Sigmoid colon (tissue), 7 donors: ENCODE results near the gene SH3RF3. TPM values are rescaled to one million over a fixed set of nuclear protein-coding genes. Genes with fewer than 3 reads are reported as not detected.
A peak's percentile ranks its signal among the peaks of the same experiment; 100 is the strongest.

ENCODE experiments used
- DNase-seq: peaks from one replicate; pipeline ENCODE4 v3.0.0-alpha.2; 2019
- H3K27ac ChIP-seq, 4 donors: fragments of 200-600 bp; sonication (generic); one replicate each; pipeline ENCODE4 v1.5.1; 2016 to 2019; ENCODE audit warnings: mild to moderate bottlenecking in 1 of 4
- H3K27me3 ChIP-seq, 3 donors: fragments of 200-600 bp; sonication (generic); one replicate each; pipeline ENCODE4 v1.5.1; 2019; ENCODE audit warnings: mild to moderate bottlenecking in 1 of 3
- H3K36me3 ChIP-seq, 4 donors: fragments of 200-600 bp; sonication (generic); one replicate each; pipeline ENCODE4 v1.5.1; 2016 to 2019
- H3K4me1 ChIP-seq, 4 donors: fragments of 200-600 bp; sonication (generic); one replicate each; pipeline ENCODE4 v1.5.1; 2017 to 2019
- H3K4me3 ChIP-seq, 4 donors: fragments of 200-600 bp; sonication (generic); one replicate each; pipeline ENCODE4 v1.5.1; 2017 to 2019; ENCODE audit warnings: mild to moderate bottlenecking in 2 of 4, moderate library complexity in 1 of 4
- H3K9me3 ChIP-seq, 4 donors: fragments of 200-600 bp in 3 of 4; sonication (generic) in 3 of 4; one replicate each; pipeline versions ENCODE4 v1.5.1 to v1.6.1; 2013 to 2019
- EP300 ChIP-seq, 4 donors: sonication (generic); formaldehyde crosslinking; IDR thresholded peaks; one replicate each; pipeline ENCODE4 v1.6.1; 2017; ENCODE audit warnings: antibody characterized with exemption in 4 of 4
- POLR2A ChIP-seq, 2 donors: fragments of 450-650 bp; IDR thresholded peaks; one replicate each; pipeline ENCODE4 v1.6.1; 2016; ENCODE audit warnings: antibody characterized with exemption in 2 of 2, mild to moderate bottlenecking in 2 of 2, moderate library complexity in 2 of 2
- POLR2AphosphoS5 ChIP-seq, 4 donors: sonication (generic); formaldehyde crosslinking; IDR thresholded peaks; one replicate each; pipeline ENCODE4 v1.6.1; 2017; ENCODE audit warnings: antibody characterized with exemption in 4 of 4
- whole genome bisulfite sequencing, 2 donors: extraction: QIAGEN DNeasy Blood & Tissue Kit; methylation state at CpG; one replicate each; pipeline ENCODE4 v1.1.7; 2013; 5-methylcytosine and 5-hydroxymethylcytosine counted together
- intact Hi-C: fragments of 100-400 bp; cut with DNase I; formaldehyde crosslinking; loops from one replicate; pipeline ENCODE4 v1.15.1; 2023
- polyA plus RNA-seq, 3 donors: library from polyadenylated mRNA; stranded (reverse); fragments of 200-250 nt; gene quantifications; one replicate each; pipeline ENCODE4 v1.2.3, GENCODE V29; 2013
- total RNA-seq, 4 donors: library from RNA; depleted of rRNA; stranded (reverse); fragments of >200 nt; gene quantifications; one replicate each; pipeline ENCODE4 v1.1.0, GENCODE V29; 2016
- TF ChIP-seq, protein P1 (sequence below), 4 experiments: fragments of 450-650 bp in 3 of 4; fragments of 200-600 bp in 1 of 4; IDR thresholded peaks; one replicate each; pipeline ENCODE4 v1.5.1; 2016 to 2019; ENCODE audit warnings: antibody characterized with exemption in 4 of 4, mild to moderate bottlenecking in 3 of 4, moderate library complexity in 2 of 4
- donor health status: healthy with polysubstance abuse.
- donor health status: Bipolar disorder and iron deficiency.
- donor health status: healthy.

SH3RF3 gene
- total and polyA plus RNA-seq, 7 donors: 0.69 to 10.0 (median 3.4) TPM

DNA sequence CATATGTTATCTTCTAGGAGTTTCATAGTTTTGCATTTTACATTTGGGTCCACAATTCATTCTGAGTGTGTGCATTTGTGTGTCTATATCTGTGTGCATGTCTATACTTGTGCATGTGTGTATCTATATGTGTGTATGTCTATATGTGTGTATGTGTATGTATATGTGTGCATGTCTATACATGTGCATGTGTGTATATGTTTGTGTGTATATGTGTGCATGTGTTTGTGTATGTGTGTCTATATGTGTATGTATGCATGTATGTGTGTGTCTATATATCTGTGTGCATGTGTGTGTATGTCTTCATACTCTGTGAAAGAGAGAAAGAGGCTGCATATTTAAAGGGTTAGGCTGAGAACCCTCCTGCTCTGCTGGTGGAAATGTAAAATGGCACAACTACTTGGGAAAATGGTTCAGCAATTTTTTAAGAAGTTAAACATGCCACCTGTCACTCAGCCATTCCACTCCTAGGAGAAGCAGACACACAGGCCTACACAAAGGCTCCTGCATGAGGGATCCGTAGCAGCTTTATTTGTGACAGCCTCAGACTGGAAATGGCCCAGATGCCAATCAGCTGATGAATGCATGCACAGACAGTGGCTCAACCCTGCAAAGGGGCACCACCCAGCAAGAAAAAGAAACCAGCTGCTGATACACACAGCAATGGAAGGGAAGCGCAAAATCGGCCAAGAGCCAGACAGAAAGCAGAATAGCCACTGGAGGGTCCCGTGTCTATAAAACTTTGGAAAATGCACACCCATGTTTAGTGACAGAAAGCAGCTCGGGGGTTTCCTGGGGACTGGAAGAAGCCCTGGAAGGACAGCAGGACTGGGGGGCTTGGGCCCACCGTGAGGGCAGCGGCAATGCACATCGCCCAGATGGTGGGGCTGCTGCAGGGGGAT lies 337.9 kb downstream of the SH3RF3 start:
- Histone ChIP-seq H3K9me3 (no peaks in the 10 kb centered on the region), H3K27me3 (no peaks in the 10 kb centered on the region), H3K4me3 (no peak overlapping the region), H3K36me3 (no peaks in the 10 kb centered on the region), H3K4me1 (peaks cover 0 to 8% (median 7%) of the 10 kb centered on the region in 4 donors), H3K27ac (no peak overlapping the region)
- peak; percentile 19 for DNase-seq
- TF ChIP-seq EP300 (IDR thresholded peaks at IDR 0.05) (no peak), POLR2AphosphoS5 (IDR thresholded peaks at IDR 0.05) (no peak), POLR2A (IDR thresholded peaks at IDR 0.05) (no peak)
- TF ChIP-seq, protein P1, sequence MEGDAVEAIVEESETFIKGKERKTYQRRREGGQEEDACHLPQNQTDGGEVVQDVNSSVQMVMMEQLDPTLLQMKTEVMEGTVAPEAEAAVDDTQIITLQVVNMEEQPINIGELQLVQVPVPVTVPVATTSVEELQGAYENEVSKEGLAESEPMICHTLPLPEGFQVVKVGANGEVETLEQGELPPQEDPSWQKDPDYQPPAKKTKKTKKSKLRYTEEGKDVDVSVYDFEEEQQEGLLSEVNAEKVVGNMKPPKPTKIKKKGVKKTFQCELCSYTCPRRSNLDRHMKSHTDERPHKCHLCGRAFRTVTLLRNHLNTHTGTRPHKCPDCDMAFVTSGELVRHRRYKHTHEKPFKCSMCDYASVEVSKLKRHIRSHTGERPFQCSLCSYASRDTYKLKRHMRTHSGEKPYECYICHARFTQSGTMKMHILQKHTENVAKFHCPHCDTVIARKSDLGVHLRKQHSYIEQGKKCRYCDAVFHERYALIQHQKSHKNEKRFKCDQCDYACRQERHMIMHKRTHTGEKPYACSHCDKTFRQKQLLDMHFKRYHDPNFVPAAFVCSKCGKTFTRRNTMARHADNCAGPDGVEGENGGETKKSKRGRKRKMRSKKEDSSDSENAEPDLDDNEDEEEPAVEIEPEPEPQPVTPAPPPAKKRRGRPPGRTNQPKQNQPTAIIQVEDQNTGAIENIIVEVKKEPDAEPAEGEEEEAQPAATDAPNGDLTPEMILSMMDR (IDR thresholded peaks at IDR 0.05): no peak
- 88 to 91% methylated on average over 8 of the region's 8 CpGs for WGBS, 2 donors
- intact Hi-C loops: no loop called here

DNA sequence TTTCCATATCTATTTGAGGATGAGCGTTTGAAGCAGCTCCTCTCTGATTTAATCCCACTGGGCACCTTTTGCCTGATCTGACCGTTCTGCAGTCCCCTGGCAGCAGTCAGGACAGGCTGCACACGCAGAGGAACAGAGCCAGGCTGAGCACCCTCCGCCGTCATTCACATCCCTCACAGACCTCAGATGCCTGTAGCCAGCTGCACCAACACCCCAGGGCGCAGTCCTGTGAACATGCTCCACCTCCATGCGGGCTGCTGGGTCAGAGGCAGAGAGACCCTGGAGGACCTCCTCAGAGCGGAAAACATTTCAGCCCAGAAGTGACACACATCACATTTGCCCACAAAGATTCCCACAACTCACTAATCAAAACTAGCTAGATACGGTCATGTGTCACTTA lies 338.7 kb downstream of the SH3RF3 start:
- peak; percentile 20 for DNase-seq
- no peak overlapping the region for H3K4me3 ChIP-seq
- no peaks in the 10 kb centered on the region for H3K36me3 ChIP-seq
- 92% methylated on average over 9 of the region's 9 CpGs for WGBS, 2 donors
- H3K4me1 ChIP-seq: peaks cover 0 to 15% (median 13%) of the 10 kb centered on the region in 4 donors
- no peaks in the 10 kb centered on the region for H3K9me3 ChIP-seq
- TF ChIP-seq POLR2A (IDR thresholded peaks at IDR 0.05) (no peak), POLR2AphosphoS5 (IDR thresholded peaks at IDR 0.05) (no peak), EP300 (IDR thresholded peaks at IDR 0.05) (no peak)
- TF ChIP-seq, protein P1 (IDR thresholded peaks at IDR 0.05): no peak
- peak overlapping the region in 1 of 4 donors; percentile 35 for H3K27ac ChIP-seq
- no peaks in the 10 kb centered on the region for H3K27me3 ChIP-seq
- intact Hi-C loops: no loop called here

DNA sequence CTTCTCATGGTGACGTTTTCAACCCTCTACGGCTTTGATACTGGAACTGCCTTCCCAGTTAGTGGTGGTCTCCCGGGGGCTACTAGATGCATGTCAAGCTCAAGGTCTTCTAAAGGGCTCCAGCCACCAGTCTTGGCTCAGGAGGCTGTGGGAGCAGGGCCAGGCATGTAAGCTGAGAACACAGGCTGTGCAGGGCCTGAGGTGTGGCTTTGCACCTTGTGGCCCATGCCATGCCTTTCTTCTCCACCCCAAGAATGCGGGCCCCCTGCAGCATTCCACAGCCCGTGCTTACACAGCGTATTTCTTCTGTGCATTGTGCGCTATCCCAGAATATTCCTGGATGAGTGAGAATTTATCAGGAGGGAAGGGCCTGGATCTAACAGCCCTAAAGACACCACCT lies 339.9 kb downstream of the SH3RF3 start:
- DNase-seq: peak; percentile 35
- no peak overlapping the region for H3K4me3 ChIP-seq

DNA sequence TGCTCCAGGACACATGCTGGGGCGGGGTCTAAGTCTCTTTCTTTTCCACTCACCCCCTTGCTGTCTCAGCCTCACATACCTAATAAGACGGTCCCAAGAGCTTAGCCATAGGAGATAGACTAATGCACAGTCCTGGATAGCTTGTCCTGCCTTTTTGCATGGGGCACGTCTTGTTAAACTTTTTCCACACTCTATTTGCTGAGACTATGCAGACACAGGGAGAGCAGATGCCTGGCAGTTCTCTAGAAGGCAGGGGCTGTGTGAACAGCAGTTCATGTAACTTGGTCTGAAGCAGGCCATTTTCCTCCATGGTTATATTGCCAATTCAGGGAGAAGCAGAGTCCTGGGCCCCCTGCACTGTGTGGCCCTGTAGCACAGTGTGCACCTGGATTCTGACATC lies 342.7 kb downstream of the SH3RF3 start:
- no peaks in the 10 kb centered on the region for H3K36me3 ChIP-seq
- peaks cover 0 to 28% (median 17%) of the 10 kb centered on the region in 4 donors for H3K4me1 ChIP-seq
- no peak for DNase-seq
- WGBS, 2 donors: 93 to 95% methylated on average over 3 of the region's 3 CpGs
- H3K27me3 ChIP-seq: no peaks in the 10 kb centered on the region
- no peak overlapping the region for H3K4me3 ChIP-seq
- intact Hi-C loops: no loop called here
- no peaks in the 10 kb centered on the region for H3K9me3 ChIP-seq
- H3K27ac ChIP-seq: peak overlapping the region in 2 of 4 donors; percentile 29 to 38
- TF ChIP-seq POLR2AphosphoS5 (IDR thresholded peaks at IDR 0.05) (peak; percentile 56 to 87 (median 78)), POLR2A (IDR thresholded peaks at IDR 0.05) (no peak)

More for the DNA sequence above, 339.9 kb downstream of the SH3RF3 start:
- TF ChIP-seq EP300 (IDR thresholded peaks at IDR 0.05): no peak
- no peak for TF ChIP-seq POLR2AphosphoS5 (IDR thresholded peaks at IDR 0.05)
- TF ChIP-seq POLR2A (IDR thresholded peaks at IDR 0.05): no peak
- TF ChIP-seq, protein P1 (IDR thresholded peaks at IDR 0.05): no peak
- intact Hi-C loops: no loop called here
- 91 to 94% methylated on average over 7 of the region's 7 CpGs for WGBS, 2 donors
- Histone ChIP-seq H3K4me1 (peaks cover 0 to 22% (median 16%) of the 10 kb centered on the region in 4 donors), H3K27ac (no peak overlapping the region), H3K9me3 (no peaks in the 10 kb centered on the region), H3K27me3 (no peaks in the 10 kb centered on the region), H3K36me3 (no peaks in the 10 kb centered on the region)

DNA sequence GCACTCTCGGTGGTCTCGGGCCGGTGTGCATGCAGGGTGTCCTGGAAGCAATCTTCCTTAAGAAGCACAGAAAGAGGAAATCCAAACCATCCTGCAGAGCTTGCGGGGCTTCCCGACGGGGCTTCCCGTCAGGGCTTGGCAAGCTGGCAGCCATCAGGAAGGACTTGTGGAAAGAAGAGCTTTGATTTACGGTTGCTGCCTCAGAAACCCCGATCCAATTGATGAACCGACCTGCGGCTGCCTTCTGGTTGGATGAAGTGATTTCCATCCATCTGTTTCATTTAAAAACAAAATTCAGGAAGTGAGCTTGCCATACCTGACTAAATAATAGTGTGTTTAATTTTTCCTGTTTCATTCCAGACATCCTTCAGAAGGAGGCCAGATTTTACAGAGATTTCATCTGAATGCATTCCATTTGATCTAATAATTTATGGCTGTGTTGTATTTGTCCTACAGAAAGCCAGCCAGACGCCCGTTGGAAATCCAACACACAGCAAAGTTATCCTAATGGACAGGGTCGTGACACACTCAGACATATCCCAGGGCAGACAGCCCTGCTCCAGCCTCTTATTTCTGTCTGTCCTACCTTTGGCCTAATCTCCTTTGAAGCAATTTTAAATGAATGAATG lies 343.4 kb downstream of the SH3RF3 start:
- DNase-seq: no peak
- 76 to 85% methylated on average over 14 of the region's 14 CpGs for WGBS, 2 donors
- TF ChIP-seq EP300 (IDR thresholded peaks at IDR 0.05): no peak
- TF ChIP-seq, protein P1 (IDR thresholded peaks at IDR 0.05): no peak
- TF ChIP-seq POLR2A (IDR thresholded peaks at IDR 0.05): no peak
- peaks cover 0 to 28% (median 17%) of the 10 kb centered on the region in 4 donors for H3K4me1 ChIP-seq
- intact Hi-C loops: no loop called here
- H3K36me3 ChIP-seq: no peaks in the 10 kb centered on the region
- H3K27ac ChIP-seq: peak overlapping the region in 2 of 4 donors; percentile 29 to 38
- H3K4me3 ChIP-seq: no peak overlapping the region
- H3K9me3 ChIP-seq: no peaks in the 10 kb centered on the region
- no peaks in the 10 kb centered on the region for H3K27me3 ChIP-seq
